ENCODE measurements around the gene MTUS2. TPM values are rescaled to one million over a fixed set of nuclear protein-coding genes. Genes with fewer than 3 reads are reported as not detected.

The MTUS2 gene
- polyA plus RNA-seq, 3 donors from 2014 or later: 0.02 TPM; not detected in 2

DNA sequence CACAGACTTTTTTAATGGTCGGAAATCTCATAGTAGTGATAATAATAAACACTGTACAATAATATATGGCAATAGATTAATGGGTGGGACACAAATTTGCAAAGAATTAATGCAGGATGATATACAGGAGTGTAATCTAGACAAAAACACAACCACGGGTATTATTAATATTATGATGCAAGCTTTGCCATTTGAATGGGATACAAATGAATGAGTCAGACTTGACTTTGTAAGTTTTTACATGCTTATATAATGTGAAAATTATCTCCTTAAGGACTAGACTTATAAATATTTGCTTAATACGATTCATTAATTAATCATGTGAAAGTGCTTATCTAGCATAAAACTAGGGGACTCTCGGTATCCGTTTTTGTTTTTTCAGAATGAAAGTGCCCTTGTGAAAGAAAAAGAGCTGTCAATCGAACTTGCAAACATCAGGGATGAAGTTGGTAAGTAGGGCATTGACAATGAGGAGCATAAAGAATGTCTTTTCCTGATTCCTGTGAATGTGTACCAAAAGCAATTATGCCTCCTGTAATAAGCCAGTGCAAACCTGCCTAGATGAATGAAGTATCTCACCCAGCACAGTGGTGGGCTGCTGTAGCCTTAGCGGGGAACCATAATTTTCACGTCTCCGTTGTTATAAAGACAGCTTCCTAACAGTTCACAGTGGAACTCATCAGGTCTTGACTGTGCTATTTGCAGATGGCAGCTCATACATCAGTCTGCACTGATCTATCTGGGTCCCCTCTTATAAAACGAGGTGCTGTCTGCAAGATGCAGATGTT, 619.7 kb downstream of the MTUS2 start:
- no peaks in the 10 kb centered on the region for H3K9me3 Mint-ChIP-seq
- H3K36me3 Mint-ChIP-seq: no peaks in the 10 kb centered on the region
- H3K4me3 Mint-ChIP-seq: no peak overlapping the region
- H3K4me1 Mint-ChIP-seq: no peaks in the 10 kb centered on the region
- peaks cover 4 to 7% (median 7%) of the 10 kb centered on the region in 3 donors for H3K27me3 Mint-ChIP-seq (ENCODE audit: low read depth in 3 of 3)
- no peak overlapping the region for H3K27ac Mint-ChIP-seq
- no peak for DNase-seq

- no peaks in the 10 kb centered on the region for H3K4me1 Mint-ChIP-seq
- DNase-seq: no peak
- H3K27ac Mint-ChIP-seq: no peak overlapping the region
- no peaks in the 10 kb centered on the region for H3K36me3 Mint-ChIP-seq
- no peaks in the 10 kb centered on the region for H3K9me3 Mint-ChIP-seq
- peaks cover 2 to 10% (median 2%) of the 10 kb centered on the region in 3 donors for H3K27me3 Mint-ChIP-seq (ENCODE audit: low read depth in 3 of 3)
- H3K4me3 Mint-ChIP-seq: no peak overlapping the region
Measured at GRCh38 chr13:29441306-29441705, 621.2 kb downstream of the MTUS2 start.

DNA sequence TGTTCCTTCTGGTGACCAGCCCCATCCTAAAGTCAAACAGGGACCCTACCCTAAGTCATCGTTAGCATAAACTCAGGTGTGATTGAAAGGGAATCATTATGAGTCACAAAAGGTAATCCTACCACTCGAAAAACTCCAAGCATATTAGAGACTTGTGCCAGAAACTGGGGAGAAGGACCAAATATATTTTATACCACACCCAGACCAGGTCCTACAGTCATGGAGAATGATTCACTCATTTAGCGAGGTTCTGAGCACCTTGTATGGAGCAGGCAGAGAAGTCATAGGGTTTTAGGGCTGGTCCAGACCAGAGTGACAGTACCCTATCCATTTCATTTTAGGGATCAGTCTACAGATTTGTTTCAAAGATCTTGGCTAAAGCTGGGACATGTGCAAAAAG, 625.9 kb downstream of the MTUS2 start:
- peaks cover 2 to 9% (median 3%) of the 10 kb centered on the region in 3 donors for H3K27me3 Mint-ChIP-seq (ENCODE audit: low read depth in 3 of 3)
- no peaks in the 10 kb centered on the region for H3K4me1 Mint-ChIP-seq
- H3K9me3 Mint-ChIP-seq: no peaks in the 10 kb centered on the region
- no peaks in the 10 kb centered on the region for H3K36me3 Mint-ChIP-seq
- H3K27ac Mint-ChIP-seq: no peak overlapping the region
- no peak overlapping the region for H3K4me3 Mint-ChIP-seq
- DNase-seq: no peak

DNA sequence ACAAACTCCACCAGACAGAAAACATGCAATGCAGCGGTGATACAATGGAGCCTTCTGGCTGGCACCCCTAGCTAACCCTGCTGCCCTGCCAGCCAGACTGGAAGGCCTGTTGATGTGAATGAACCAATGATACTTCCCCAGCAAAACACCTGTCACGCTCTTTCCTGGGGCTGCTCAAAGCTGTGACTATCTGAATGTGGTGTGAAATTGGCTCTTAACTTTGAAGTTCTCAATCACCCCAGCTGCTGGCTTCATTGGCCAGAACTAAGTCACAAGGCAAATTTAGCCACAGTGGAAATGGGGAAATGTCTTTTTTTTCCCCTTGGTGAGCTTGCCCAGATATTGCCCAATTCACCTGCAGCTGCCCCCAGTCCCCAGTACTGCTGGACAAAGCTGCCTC, 628.0 kb downstream of the MTUS2 start:
- no peaks in the 10 kb centered on the region for H3K36me3 Mint-ChIP-seq
- H3K9me3 Mint-ChIP-seq: no peaks in the 10 kb centered on the region
- H3K27me3 Mint-ChIP-seq (ENCODE audit: low read depth in 3 of 3): peaks cover 2 to 9% (median 3%) of the 10 kb centered on the region in 3 donors
- DNase-seq: no peak
- H3K4me1 Mint-ChIP-seq: no peaks in the 10 kb centered on the region
- no peak overlapping the region for H3K27ac Mint-ChIP-seq
- H3K4me3 Mint-ChIP-seq: no peak overlapping the region

GRCh38 chr13:29449726-29450125, 629.6 kb downstream of the MTUS2 start:
- H3K36me3 Mint-ChIP-seq: no peaks in the 10 kb centered on the region
- H3K4me1 Mint-ChIP-seq: no peaks in the 10 kb centered on the region
- DNase-seq: no peak
- H3K4me3 Mint-ChIP-seq: no peak overlapping the region
- H3K27ac Mint-ChIP-seq: no peak overlapping the region
- no peaks in the 10 kb centered on the region for H3K9me3 Mint-ChIP-seq
- peaks cover 0 to 5% (median 1%) of the 10 kb centered on the region in 3 donors for H3K27me3 Mint-ChIP-seq (ENCODE audit: low read depth in 3 of 3)

- Mint-ChIP-seq H3K36me3 (no peaks in the 10 kb centered on the region), H3K27ac (no peak overlapping the region), H3K27me3 (ENCODE audit: low read depth in 3 of 3) (peaks cover 2 to 5% (median 5%) of the 10 kb centered on the region in 3 donors), H3K9me3 (no peaks in the 10 kb centered on the region), H3K4me3 (no peak overlapping the region), H3K4me1 (no peaks in the 10 kb centered on the region)
- DNase-seq: no peak
Measured at GRCh38 chr13:29451976-29452375, 631.8 kb downstream of the MTUS2 start.

- Mint-ChIP-seq H3K27me3 (ENCODE audit: low read depth in 3 of 3) (peaks cover 2 to 5% (median 5%) of the 10 kb centered on the region in 3 donors), H3K4me1 (no peaks in the 10 kb centered on the region), H3K4me3 (no peak overlapping the region), H3K27ac (no peak overlapping the region), H3K36me3 (no peaks in the 10 kb centered on the region), H3K9me3 (no peaks in the 10 kb centered on the region)
- DNase-seq: no peak
Measured at GRCh38 chr13:29452773-29453616, 632.9 kb downstream of the MTUS2 start.

- H3K27ac Mint-ChIP-seq: no peak overlapping the region
- H3K27me3 Mint-ChIP-seq (ENCODE audit: low read depth in 3 of 3): peaks cover 5% of the 10 kb centered on the region in 3 donors
- no peaks in the 10 kb centered on the region for H3K9me3 Mint-ChIP-seq
- no peak for DNase-seq
- no peaks in the 10 kb centered on the region for H3K36me3 Mint-ChIP-seq
- no peak overlapping the region for H3K4me3 Mint-ChIP-seq
- no peaks in the 10 kb centered on the region for H3K4me1 Mint-ChIP-seq
Measured at GRCh38 chr13:29453617-29454011, 633.5 kb downstream of the MTUS2 start.

DNA sequence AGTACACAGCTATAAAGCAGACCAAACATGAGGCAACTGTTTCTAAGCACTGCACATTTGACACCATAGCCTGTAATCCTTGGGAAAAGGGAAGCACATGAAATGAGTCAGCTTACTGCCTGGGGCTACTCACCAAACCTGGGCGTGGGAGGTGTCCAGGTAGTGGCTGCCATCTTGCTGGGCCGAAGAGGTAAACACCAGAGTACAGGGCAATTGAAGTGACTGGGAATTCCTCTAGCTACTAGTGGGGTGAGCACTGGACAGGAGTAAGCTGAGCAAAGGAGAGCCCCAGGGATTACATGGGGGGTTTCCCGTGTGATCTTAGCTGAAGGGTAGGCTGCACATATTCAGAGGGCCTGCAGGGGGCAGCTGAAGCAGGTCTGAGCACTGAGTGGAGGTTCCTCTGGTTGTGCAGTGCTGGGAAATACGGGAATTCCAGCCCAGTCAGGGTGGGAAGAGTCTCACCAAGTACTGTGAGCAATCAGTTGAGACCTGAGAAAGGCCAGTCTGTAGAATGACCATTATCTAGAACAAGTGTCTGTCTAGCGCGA, 634.9 kb downstream of the MTUS2 start:
- Mint-ChIP-seq H3K27ac (no peak overlapping the region), H3K27me3 (ENCODE audit: low read depth in 3 of 3) (peaks cover 4 to 9% (median 5%) of the 10 kb centered on the region in 3 donors), H3K4me3 (no peak overlapping the region), H3K9me3 (no peaks in the 10 kb centered on the region), H3K36me3 (no peaks in the 10 kb centered on the region), H3K4me1 (no peaks in the 10 kb centered on the region)
- no peak for DNase-seq

DNA sequence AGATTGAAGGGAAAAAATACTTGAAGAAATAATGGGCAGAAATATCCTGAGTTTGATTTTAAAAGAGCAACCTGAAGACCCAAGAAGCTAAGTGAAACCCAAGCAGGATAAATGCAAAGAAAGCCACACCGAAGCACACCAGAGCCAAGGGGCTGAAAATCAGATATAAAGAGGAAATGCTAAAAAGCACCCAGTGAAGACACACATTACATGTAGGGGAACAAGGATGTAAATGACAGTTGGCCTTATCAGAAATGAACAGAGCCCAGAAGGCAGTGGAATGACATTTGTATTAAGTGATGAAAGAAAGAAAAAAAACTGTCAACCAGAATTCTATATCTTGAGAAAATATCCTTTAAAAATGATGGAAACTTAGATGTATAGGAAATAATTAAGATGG, 636.3 kb downstream of the MTUS2 start:
- Mint-ChIP-seq H3K36me3 (no peaks in the 10 kb centered on the region), H3K27me3 (ENCODE audit: low read depth in 3 of 3) (peaks cover 4 to 7% (median 5%) of the 10 kb centered on the region in 3 donors), H3K4me3 (no peak overlapping the region), H3K9me3 (no peaks in the 10 kb centered on the region), H3K27ac (no peak overlapping the region), H3K4me1 (no peaks in the 10 kb centered on the region)
- no peak for DNase-seq

DNA sequence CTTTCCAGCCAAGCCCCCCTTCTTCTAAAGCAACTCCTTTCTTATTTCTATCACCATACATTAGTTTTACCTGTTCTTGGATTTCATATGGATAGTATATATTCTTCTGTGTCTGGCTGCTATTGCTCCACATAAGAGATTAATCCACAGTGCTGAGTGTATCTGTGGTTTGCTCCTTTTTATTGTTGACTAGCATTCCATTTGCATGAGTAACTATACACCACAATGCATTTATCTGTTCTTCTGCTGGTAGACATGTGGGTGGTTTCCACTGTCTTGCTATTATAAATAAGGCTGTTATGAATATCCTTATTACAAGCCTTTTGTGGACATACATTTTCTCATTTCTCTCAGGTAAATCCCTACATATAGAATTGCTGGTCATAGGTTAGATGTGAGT, 637.2 kb downstream of the MTUS2 start:
- DNase-seq: no peak
- Mint-ChIP-seq H3K27me3 (ENCODE audit: low read depth in 3 of 3) (peaks cover 4 to 7% (median 5%) of the 10 kb centered on the region in 3 donors), H3K4me1 (no peaks in the 10 kb centered on the region), H3K27ac (no peak overlapping the region), H3K36me3 (no peaks in the 10 kb centered on the region), H3K4me3 (no peak overlapping the region), H3K9me3 (no peaks in the 10 kb centered on the region)

DNA sequence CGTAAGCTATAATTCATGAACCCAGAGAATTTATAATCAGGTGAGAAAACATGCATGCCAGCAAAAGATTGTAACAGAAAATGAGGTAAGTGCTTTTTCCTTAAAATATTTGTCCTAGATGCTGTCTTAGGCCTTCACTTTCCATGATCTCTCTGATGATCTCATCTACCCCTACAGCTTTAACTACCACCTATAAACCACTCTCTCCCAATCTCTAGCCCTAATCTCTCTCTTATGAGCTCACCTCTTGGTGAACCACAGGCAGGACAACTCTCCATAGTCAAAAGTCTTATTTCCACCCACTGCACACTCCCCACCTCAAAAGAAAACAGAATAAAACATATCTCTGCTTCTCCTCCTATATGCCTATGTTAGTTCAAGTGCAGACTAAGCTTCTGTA, 638.3 kb downstream of the MTUS2 start:
- H3K27me3 Mint-ChIP-seq (ENCODE audit: low read depth in 3 of 3): peaks cover 4 to 7% (median 5%) of the 10 kb centered on the region in 3 donors
- DNase-seq: no peak
- H3K4me3 Mint-ChIP-seq: no peak overlapping the region
- no peaks in the 10 kb centered on the region for H3K4me1 Mint-ChIP-seq
- H3K9me3 Mint-ChIP-seq: no peaks in the 10 kb centered on the region
- H3K36me3 Mint-ChIP-seq: no peaks in the 10 kb centered on the region
- H3K27ac Mint-ChIP-seq: no peak overlapping the region

- no peak for DNase-seq
- H3K27ac Mint-ChIP-seq: no peak overlapping the region
- H3K4me3 Mint-ChIP-seq: no peak overlapping the region
- peaks cover 4 to 7% (median 5%) of the 10 kb centered on the region in 3 donors for H3K27me3 Mint-ChIP-seq (ENCODE audit: low read depth in 3 of 3)
- no peaks in the 10 kb centered on the region for H3K36me3 Mint-ChIP-seq
- no peaks in the 10 kb centered on the region for H3K9me3 Mint-ChIP-seq
- no peaks in the 10 kb centered on the region for H3K4me1 Mint-ChIP-seq
Measured at GRCh38 chr13:29459813-29460355, 639.7 kb downstream of the MTUS2 start.

Data from immature natural killer cell (primary cell).